ENCODE measurements around the gene CFAP61. TPM values are rescaled to one million over a fixed set of nuclear protein-coding genes. Genes with fewer than 3 reads are reported as not detected.

The CFAP61 gene
- total and polyA plus RNA-seq, 12 donors: 0.53 to 3.6 (median 1.1) TPM; not detected in 3

GRCh38 chr20:20017001-20017843 is 35.1 kb upstream of the CFAP61 start, which contains the start of gene NAA20:
Gene NAA20, plus strand, starts transcription at chr20:20017362. Its CDS starts 35 bp downstream, at chr20:20017397.
- 0 to 1% (median 1%) methylated on average over 13 to 81 of the region's 81 CpGs for WGBS, 4 donors
- peak within 1 kb of the TSS in 4 of 5 donors; percentile 59 to 77 (median 66) for H3K27ac ChIP-seq
- H3K9me3 ChIP-seq (replicated peaks in 1 of 3): no peaks in the 10 kb centered on the region
- no peaks in the 10 kb centered on the region for H3K36me3 ChIP-seq (replicated peaks in 1 of 2)
- no peaks in the 10 kb centered on the region for H3K27me3 ChIP-seq
- H3K4me3 ChIP-seq: peak within 1 kb of the TSS; percentile 78 to 97 (median 90)
- intact Hi-C loops (cut with DNase I): loop anchor here in 1 of 2 donors (5.0 kb wide), 1 partner anchor 35 kb away; the partner anchor contains the start of genes CFAP61 and CRNKL1
- peak in 1 of 2 donors; percentile 53 for TF ChIP-seq POLR2A (IDR thresholded peaks at IDR 0.05)
- TF ChIP-seq CTCF (IDR thresholded peaks at IDR 0.05): peak; percentile 64 to 95 (median 84)
- peak; percentile 92 to 97 (median 95) for DNase-seq
- H3K4me1 ChIP-seq (replicated peaks in 1 of 2): peaks cover 5 to 34% of the 10 kb centered on the region in 2 donors

GRCh38 chr20:20017844-20018185 is 34.5 kb upstream of the CFAP61 start:
- DNase-seq: no peak
- Histone ChIP-seq H3K4me1 (replicated peaks in 1 of 2) (peaks cover 5 to 36% of the 10 kb centered on the region in 2 donors), H3K27me3 (no peaks in the 10 kb centered on the region), H3K27ac (peak overlapping the region in 2 of 5 donors; percentile 63 to 70), H3K36me3 (replicated peaks in 1 of 2) (no peaks in the 10 kb centered on the region), H3K9me3 (replicated peaks in 1 of 3) (no peaks in the 10 kb centered on the region), H3K4me3 (peak overlapping the region; percentile 78 to 97 (median 90))
- 3 to 11% (median 6%) methylated on average over 5 to 17 of the region's 17 CpGs for WGBS, 4 donors
- no peak for TF ChIP-seq CTCF (IDR thresholded peaks at IDR 0.05)
- TF ChIP-seq POLR2A (IDR thresholded peaks at IDR 0.05): no peak
- intact Hi-C loops (cut with DNase I): loop anchor here in 1 of 2 donors (5.0 kb wide), 1 partner anchor 34 kb away; the partner anchor contains the start of genes CFAP61 and CRNKL1

GRCh38 chr20:20018366-20018765 is 34.0 kb upstream of the CFAP61 start:
- Histone ChIP-seq H3K4me3 (peak overlapping the region in 1 of 4 donors; percentile 97), H3K27me3 (no peaks in the 10 kb centered on the region), H3K36me3 (replicated peaks in 1 of 2) (peaks cover 0 to 5% of the 10 kb centered on the region in 2 donors), H3K4me1 (replicated peaks in 1 of 2) (peaks cover 5 to 36% of the 10 kb centered on the region in 2 donors), H3K27ac (no peak overlapping the region), H3K9me3 (replicated peaks in 1 of 3) (no peaks in the 10 kb centered on the region)
- DNase-seq: no peak
- TF ChIP-seq POLR2A (IDR thresholded peaks at IDR 0.05) (no peak), CTCF (IDR thresholded peaks at IDR 0.05) (no peak)
- intact Hi-C loops (cut with DNase I): loop anchor here in 1 of 2 donors (5.0 kb wide), 1 partner anchor 34 kb away; the partner anchor contains the start of genes CFAP61 and CRNKL1
- WGBS, 4 donors: 84 to 91% (median 86%) methylated on average over 8 of the region's 8 CpGs

GRCh38 chr20:20019123-20019522 is 33.2 kb upstream of the CFAP61 start:
- H3K4me3 ChIP-seq: no peak overlapping the region
- DNase-seq: no peak
- WGBS, 4 donors: 49 to 75% (median 67%) methylated on average over 2 of the region's 2 CpGs
- H3K27me3 ChIP-seq: no peaks in the 10 kb centered on the region
- peaks cover 0 to 5% of the 10 kb centered on the region in 2 donors for H3K36me3 ChIP-seq (replicated peaks in 1 of 2)
- TF ChIP-seq CTCF (IDR thresholded peaks at IDR 0.05) (no peak), POLR2A (IDR thresholded peaks at IDR 0.05) (no peak)
- H3K4me1 ChIP-seq (replicated peaks in 1 of 2): peaks cover 5 to 36% of the 10 kb centered on the region in 2 donors
- intact Hi-C loops (cut with DNase I): loop anchor here in 1 of 2 donors (5.0 kb wide), 1 partner anchor 33 kb away; the partner anchor contains the start of genes CFAP61 and CRNKL1
- no peak overlapping the region for H3K27ac ChIP-seq
- H3K9me3 ChIP-seq (replicated peaks in 1 of 3): no peaks in the 10 kb centered on the region

All from adrenal gland (tissue), 12 donors.